HepG2 (cell line): ENCODE results near the gene DUSP12. TPM values are rescaled to one million over a fixed set of nuclear protein-coding genes. Genes with fewer than 3 reads are reported as not detected.

Source experiments
- ARNT ChIP-seq: fragments of 450-650 bp; IDR thresholded peaks from 2 replicates; pipeline ENCODE4 v1.6.1; 2017
- ETV6 ChIP-seq: sonication (generic); formaldehyde crosslinking; conservative IDR thresholded peaks from 2 replicates; pipeline ENCODE4 v1.4.0; 2020; ENCODE audit warnings: missing genetic modification reagents
- MTA1 ChIP-seq: sonication (generic); formaldehyde crosslinking; IDR thresholded peaks from 2 replicates; pipeline ENCODE4 v1.4.0; 2020; ENCODE audit warnings: missing genetic modification reagents, mild to moderate bottlenecking, borderline replicate concordance
- RFX3 ChIP-seq: IDR thresholded peaks from 2 replicates; pipeline ENCODE4 v1.6.1; 2016; ENCODE audit warnings: missing biosample characterization, missing genetic modification reagents
- SP140L ChIP-seq: sonication (generic); formaldehyde crosslinking; IDR thresholded peaks from 2 replicates; pipeline ENCODE4 v1.4.0; 2020; ENCODE audit warnings: missing genetic modification reagents, borderline replicate concordance
- SP2 ChIP-seq: sonication (generic); formaldehyde crosslinking; IDR thresholded peaks from 2 replicates; pipeline ENCODE4 v1.5.1; 2020; ENCODE audit warnings: mild to moderate bottlenecking, missing genetic modification reagents
- SYNCRIP ChIP-seq: fragments of 200-400 bp; formaldehyde crosslinking; IDR thresholded peaks from 2 replicates; pipeline ENCODE4 v1.6.1; 2018; ENCODE audit warnings: mild to moderate bottlenecking, low read depth, low read length; ENCODE audit not compliant: insufficient read depth
- TEAD2 ChIP-seq: sonication (generic); formaldehyde crosslinking; IDR thresholded peaks from 2 replicates; pipeline ENCODE4 v1.9.0; 2021; ENCODE audit warnings: missing genetic modification reagents
- ZNF263 ChIP-seq: sonication (generic); formaldehyde crosslinking; IDR thresholded peaks from 2 replicates; pipeline ENCODE4 v1.4.0; 2020; ENCODE audit warnings: missing genetic modification reagents
- ZNF468 ChIP-seq: sonication (generic); formaldehyde crosslinking; IDR thresholded peaks from 2 replicates; pipeline ENCODE4 v1.8.0; 2022; ENCODE audit warnings: mild to moderate bottlenecking, moderate library complexity, missing genetic modification reagents
- ZNF552 ChIP-seq: sonication (generic); formaldehyde crosslinking; IDR thresholded peaks from 2 replicates; pipeline ENCODE4 v1.9.0; 2022; ENCODE audit warnings: missing genetic modification reagents, mild to moderate bottlenecking, borderline replicate concordance
- ZNF614 ChIP-seq: IDR thresholded peaks from 2 replicates; pipeline ENCODE4 v1.6.1; 2018; ENCODE audit warnings: missing biosample characterization, missing genetic modification reagents, inconsistent platforms, borderline replicate concordance
- polyA plus RNA-seq, 8 experiments: library from polyadenylated mRNA; depleted of rRNA in 3 of 8; stranded (reverse) in 7 of 8; unstranded in 1 of 8; fragments of >200 nt; fragmentation: Illumina TruSeq in 4 of 8; extraction: Trizol in 4 of 8; gene quantifications; 2 replicates each; pipeline versions ENCODE4 v1.2.1 to v1.2.3, GENCODE V29; 2011 to 2016; ENCODE audit warnings: low read depth in 4 of 8, missing spikeins in 1 of 8, mixed read lengths in 1 of 8; ENCODE audit not compliant: insufficient read depth in 1 of 8
- total RNA-seq, 5 experiments: library from RNA; depleted of rRNA; stranded (reverse); fragments of >200 nt; fragmentation: Illumina TruSeq; extraction: Trizol; gene quantifications; 2 replicates each; pipeline ENCODE4 v1.2.3, GENCODE V29; 2016; ENCODE audit warnings: low read depth in 1 of 5
- TF ChIP-seq, protein P1 (sequence below): sonication (generic); formaldehyde crosslinking; IDR thresholded peaks from 2 replicates; pipeline ENCODE4 v1.8.0; 2022; ENCODE audit warnings: missing genetic modification reagents, mild to moderate bottlenecking, inconsistent platforms, borderline replicate concordance
- TF ChIP-seq, protein P2 (sequence below): sonication (generic); formaldehyde crosslinking; IDR thresholded peaks from 2 replicates; pipeline ENCODE4 v1.4.0; 2020; ENCODE audit warnings: mild to moderate bottlenecking, missing genetic modification reagents
- TF ChIP-seq, protein P3 (sequence below): sonication (generic); formaldehyde crosslinking; IDR thresholded peaks from 2 replicates; pipeline ENCODE4 v1.5.0; 2020; ENCODE audit warnings: mild to moderate bottlenecking, missing genetic modification reagents, borderline replicate concordance
- TF ChIP-seq, protein P4 (sequence below): IDR thresholded peaks from 2 replicates; pipeline ENCODE4 v1.6.1; 2016; ENCODE audit warnings: missing biosample characterization, missing genetic modification reagents, low read depth
- TF ChIP-seq, protein P5 (sequence below): sonication (generic); formaldehyde crosslinking; IDR thresholded peaks from 2 replicates; pipeline ENCODE4 v1.4.0; 2020; ENCODE audit warnings: mild to moderate bottlenecking, low read depth, missing genetic modification reagents
- TF ChIP-seq, protein P6 (sequence below): sonication (generic); formaldehyde crosslinking; conservative IDR thresholded peaks from 2 replicates; pipeline ENCODE4 v1.4.0; 2020; ENCODE audit warnings: missing genetic modification reagents

Gene DUSP12
- total and polyA plus RNA-seq, 2 of the 13 experiments (the other 11 are each of a cell fraction or from before 2014, with no cell fraction given), result 36.7 to 37.1 TPM

DNA sequence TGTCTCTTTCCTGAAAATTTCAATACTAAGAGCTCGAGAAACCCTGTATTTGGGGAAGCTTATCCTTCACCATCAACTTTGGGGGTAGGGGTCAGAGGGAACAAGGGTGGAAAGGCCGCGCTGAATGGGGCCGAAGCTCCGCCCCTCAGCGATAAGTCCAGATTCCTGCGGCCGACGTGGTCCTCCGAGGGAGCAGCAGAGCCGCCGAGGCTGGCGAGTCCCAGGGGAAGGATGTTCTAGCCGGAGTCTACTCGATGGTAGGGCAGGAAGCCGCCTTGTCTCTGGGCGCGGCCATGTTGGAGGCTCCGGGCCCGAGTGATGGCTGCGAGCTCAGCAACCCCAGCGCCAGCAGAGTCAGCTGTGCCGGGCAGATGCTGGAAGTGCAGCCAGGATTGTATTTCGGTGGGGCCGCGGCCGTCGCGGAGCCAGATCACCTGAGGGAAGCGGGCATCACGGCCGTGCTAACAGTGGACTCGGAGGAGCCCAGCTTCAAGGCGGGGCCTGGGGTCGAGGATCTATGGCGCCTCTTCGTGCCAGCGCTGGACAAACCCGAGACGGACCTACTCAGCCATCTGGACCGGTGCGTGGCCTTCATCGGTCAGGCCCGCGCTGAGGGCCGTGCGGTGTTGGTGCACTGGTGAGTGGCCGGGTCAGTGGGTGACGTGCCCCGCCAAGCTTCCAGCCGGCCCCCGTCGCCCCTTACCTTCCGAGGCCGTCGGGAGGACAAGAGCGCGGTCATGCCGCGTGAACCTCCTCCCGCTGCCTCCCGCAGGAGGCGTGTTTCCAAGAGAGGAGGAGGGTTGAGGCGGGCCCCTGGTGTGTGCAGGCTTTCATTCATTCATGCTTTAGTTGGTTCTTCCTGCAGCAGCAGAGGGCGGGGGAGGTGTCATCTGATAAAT lies at the start of gene DUSP12 (continued):
- TF ChIP-seq ZNF552, result no peak
- no peak for TF ChIP-seq RFX3
- TF ChIP-seq ETV6 (CRISPR knock-in tag), result peak; percentile 38; the same call in 1 of the 2 replicates
- no peak for TF ChIP-seq SYNCRIP
- TF ChIP-seq, protein P1, sequence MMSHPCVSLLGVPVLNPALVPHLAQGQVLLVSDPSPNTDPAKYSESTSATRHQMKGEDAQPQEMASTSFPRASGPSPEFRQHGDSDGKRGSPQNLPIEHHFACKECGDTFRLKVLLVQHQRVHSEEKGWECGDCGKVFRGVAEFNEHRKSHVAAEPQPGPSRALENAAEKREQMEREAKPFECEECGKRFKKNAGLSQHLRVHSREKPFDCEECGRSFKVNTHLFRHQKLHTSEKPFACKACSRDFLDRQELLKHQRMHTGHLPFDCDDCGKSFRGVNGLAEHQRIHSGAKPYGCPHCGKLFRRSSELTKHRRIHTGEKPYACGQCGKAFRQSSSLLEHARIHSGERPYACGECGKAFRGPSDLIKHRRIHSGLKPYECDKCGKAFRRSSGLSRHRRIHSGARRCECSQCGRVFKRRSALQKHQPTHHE (CRISPR knock-in tag), result peak; percentile 71; the same call in 1 of the 2 replicates
- TF ChIP-seq, protein P2, sequence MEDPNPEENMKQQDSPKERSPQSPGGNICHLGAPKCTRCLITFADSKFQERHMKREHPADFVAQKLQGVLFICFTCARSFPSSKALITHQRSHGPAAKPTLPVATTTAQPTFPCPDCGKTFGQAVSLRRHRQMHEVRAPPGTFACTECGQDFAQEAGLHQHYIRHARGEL (CRISPR knock-in tag), result no peak
- TF ChIP-seq, protein P3, sequence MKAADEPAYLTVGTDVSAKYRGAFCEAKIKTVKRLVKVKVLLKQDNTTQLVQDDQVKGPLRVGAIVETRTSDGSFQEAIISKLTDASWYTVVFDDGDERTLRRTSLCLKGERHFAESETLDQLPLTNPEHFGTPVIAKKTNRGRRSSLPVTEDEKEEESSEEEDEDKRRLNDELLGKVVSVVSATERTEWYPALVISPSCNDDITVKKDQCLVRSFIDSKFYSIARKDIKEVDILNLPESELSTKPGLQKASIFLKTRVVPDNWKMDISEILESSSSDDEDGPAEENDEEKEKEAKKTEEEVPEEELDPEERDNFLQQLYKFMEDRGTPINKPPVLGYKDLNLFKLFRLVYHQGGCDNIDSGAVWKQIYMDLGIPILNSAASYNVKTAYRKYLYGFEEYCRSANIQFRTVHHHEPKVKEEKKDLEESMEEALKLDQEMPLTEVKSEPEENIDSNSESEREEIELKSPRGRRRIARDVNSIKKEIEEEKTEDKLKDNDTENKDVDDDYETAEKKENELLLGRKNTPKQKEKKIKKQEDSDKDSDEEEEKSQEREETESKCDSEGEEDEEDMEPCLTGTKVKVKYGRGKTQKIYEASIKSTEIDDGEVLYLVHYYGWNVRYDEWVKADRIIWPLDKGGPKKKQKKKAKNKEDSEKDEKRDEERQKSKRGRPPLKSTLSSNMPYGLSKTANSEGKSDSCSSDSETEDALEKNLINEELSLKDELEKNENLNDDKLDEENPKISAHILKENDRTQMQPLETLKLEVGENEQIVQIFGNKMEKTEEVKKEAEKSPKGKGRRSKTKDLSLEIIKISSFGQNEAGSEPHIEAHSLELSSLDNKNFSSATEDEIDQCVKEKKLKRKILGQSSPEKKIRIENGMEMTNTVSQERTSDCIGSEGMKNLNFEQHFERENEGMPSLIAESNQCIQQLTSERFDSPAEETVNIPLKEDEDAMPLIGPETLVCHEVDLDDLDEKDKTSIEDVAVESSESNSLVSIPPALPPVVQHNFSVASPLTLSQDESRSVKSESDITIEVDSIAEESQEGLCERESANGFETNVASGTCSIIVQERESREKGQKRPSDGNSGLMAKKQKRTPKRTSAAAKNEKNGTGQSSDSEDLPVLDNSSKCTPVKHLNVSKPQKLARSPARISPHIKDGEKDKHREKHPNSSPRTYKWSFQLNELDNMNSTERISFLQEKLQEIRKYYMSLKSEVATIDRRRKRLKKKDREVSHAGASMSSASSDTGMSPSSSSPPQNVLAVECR (CRISPR knock-in tag), result peak; percentile 91
- TF ChIP-seq SP2 (CRISPR knock-in tag), result 0 out of 2 replicates have a peak, but pooled peaks have one; percentile 35
- TF ChIP-seq MTA1, result peak; percentile 85
- TF ChIP-seq, protein P4, sequence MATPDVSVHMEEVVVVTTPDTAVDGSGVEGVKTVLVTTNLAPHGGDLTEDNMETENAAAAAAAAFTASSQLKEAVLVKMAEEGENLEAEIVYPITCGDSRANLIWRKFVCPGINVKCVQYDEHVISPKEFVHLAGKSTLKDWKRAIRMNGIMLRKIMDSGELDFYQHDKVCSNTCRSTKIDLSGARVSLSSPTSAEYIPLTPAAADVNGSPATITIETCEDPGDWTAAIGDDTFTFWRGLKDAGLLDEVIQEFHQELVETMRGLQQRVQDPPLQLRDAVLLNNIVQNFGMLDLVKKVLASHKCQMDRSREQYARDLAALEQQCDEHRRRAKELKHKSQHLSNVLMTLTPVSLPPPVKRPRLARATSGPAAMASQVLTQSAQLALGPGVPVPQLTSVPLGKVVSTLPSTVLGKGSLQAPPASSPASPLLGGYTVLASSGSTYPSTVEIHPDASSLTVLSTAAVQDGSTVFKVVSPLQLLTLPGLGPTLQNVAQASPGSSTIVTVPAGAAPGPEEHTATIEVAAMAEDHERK (CRISPR knock-in tag), result no peak
- TF ChIP-seq, protein P5, sequence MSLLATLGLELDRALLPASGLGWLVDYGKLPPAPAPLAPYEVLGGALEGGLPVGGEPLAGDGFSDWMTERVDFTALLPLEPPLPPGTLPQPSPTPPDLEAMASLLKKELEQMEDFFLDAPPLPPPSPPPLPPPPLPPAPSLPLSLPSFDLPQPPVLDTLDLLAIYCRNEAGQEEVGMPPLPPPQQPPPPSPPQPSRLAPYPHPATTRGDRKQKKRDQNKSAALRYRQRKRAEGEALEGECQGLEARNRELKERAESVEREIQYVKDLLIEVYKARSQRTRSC (CRISPR knock-in tag), result no peak; the same call in 1 of the 2 replicates
- TF ChIP-seq ZNF468 (CRISPR knock-in tag), result peak; percentile 85; the same call in 1 of the 2 replicates
- peak; percentile 88 for TF ChIP-seq ZNF263 (CRISPR knock-in tag)
- no peak for TF ChIP-seq ZNF614 (CRISPR knock-in tag)
- TF ChIP-seq TEAD2 (CRISPR knock-in tag), result no peak
- no peak for TF ChIP-seq SP140L (CRISPR knock-in tag)
- TF ChIP-seq ARNT, result no peak
- TF ChIP-seq, protein P6, sequence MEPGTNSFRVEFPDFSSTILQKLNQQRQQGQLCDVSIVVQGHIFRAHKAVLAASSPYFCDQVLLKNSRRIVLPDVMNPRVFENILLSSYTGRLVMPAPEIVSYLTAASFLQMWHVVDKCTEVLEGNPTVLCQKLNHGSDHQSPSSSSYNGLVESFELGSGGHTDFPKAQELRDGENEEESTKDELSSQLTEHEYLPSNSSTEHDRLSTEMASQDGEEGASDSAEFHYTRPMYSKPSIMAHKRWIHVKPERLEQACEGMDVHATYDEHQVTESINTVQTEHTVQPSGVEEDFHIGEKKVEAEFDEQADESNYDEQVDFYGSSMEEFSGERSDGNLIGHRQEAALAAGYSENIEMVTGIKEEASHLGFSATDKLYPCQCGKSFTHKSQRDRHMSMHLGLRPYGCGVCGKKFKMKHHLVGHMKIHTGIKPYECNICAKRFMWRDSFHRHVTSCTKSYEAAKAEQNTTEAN (CRISPR knock-in tag), result no peak
